Activated naive CD4-positive, alpha-beta T cell (primary cell): ENCODE measurements around the gene PLEKHO2.

ENCODE experiments used
- DNase-seq, 4 experiments: peaks; one replicate each; lab custom pipeline; 2025; lab: John Stamatoyannopoulos, UW

Gene PLEKHO2

DNA sequence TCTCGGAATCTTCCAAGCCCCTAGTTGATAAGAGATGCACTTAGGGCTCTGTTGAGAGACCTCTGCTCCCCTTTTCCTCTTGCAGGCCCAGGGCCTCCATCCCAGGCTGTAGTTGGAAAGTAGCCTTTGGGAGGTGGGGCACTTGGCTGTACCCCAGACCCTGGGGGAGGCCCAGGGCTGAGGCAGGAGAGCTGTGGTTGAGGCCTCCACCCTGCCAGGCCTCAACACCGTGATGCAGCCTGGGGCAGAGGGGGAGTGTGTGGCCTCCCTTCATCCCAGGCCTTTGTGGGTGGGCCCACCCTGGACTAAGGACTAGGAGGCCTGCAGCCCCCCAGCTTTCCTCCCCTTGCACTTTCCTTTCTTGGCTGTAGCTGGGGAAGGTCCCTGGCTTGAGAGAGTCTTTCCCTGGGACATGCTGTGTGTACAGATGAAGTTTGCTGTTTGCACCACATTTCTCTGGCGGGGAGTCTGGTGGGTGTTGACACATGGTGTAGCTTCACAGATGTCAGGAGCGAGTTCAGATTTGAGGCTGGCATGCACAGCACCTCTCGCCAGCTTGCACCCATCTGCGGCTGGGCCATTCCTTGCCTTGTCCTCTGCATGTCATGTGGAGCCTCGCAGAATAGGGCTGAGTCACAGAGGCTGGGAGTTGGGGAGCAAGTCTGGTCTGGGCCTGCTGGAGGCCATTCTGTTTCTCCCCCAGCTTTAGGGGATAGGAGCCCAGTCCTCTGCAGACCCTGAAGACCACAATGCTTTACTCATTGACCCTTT, 13.7 kb downstream of the PLEKHO2 start:
- no peak for DNase-seq

DNA sequence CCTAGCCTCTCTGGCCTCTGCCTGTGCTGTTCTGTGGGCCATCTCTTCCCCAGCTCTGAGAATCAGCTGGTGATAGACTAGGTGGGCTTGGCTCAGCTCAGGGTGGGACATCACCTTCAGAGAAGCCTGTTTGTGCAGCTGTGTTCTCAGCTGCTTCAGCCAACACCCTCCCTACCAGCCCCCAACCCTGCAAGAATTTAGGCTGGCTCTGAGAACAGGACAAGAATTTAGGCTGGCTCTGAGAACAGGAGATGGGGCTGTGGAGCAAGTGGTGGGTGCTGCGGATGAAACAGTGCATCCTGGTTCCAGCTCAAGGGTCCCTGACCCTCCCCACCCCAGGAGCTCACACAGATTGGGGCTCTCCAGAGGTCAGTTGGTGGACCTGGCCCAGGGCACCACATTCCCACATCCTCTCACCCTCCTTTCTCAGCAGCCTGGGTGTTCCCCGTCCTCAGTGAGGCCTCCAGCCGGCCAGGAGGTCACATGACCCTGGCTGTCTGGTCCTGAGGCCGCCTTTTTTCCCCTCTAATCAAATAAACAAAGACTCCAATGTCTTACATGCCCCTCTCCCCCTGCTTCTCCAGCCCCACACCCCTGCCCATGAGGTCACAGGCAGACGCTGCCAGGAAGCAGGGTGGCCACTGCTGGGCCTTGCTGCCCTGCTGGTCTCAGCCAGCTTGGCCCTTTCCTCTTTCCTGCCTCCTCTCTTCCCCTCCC, 14.9 kb downstream of the PLEKHO2 start:
- DNase-seq = no peak

DNA sequence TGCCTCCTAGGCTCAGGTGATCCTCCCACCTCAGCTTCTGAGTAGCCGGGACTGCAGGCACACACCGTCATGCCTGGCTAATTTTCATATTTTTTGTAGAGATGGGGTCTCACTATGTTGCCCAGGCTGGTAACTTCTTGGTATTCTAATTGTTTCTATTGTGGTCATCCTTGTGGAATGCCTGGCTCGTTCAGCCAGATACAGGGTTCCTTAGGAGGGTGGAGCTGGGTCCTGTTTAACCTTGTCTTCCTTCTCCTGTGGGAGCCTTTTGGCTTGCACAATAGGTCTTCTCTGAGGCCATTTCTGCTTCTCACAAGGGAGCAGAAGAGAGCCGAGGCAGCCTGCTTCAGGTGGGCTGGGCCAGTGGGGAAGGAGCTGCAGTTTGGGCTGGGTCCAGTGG, 15.7 kb downstream of the PLEKHO2 start:
- no peak for DNase-seq

DNA sequence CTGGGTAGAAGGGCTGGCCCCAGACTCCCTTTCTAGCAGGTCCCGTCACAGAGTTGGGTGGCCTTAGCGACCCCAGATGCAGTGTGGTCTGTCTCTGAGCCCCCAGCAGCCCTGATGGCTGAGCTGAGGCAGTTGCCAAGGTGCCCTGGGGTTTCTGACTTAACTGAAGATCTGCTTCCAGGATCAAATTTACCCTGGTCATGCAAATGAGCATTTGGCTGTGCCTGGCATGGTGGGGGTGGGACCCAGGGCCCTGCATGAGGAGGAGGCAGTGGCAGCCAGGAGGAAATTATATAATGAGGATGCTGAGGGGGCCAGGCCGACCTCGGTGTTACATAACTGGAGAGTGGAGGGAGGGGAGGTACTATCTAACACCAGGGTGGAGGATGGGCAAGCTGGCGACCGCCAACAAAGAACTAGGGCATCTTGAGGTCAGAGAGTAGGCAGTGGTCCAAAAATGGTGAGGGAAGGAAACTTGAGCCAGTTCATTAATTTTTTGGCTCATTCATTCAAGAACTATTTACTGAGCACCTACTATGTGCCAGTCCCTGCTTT, 16.4 kb downstream of the PLEKHO2 start:
- DNase-seq = no peak

DNA sequence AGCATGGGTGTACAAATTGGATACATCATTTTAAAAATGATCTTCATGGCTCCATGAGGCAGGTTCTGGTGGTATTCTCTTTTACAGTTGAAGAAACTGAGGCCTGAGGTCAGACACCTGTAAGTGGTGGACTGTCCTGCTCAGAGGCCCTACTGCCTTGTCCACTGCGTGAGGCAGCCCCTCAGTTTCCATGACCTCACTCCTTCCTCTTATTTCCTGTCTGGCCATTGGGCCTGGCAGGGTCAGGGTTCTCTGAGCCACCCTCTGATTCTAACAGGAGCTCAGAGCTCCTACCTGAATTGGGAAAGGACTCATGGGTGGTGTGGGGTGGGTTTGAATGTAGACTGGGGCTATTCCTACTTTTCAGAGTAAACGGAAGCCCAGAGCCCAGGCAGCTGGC, 17.5 kb downstream of the PLEKHO2 start:
- no peak for DNase-seq

DNA sequence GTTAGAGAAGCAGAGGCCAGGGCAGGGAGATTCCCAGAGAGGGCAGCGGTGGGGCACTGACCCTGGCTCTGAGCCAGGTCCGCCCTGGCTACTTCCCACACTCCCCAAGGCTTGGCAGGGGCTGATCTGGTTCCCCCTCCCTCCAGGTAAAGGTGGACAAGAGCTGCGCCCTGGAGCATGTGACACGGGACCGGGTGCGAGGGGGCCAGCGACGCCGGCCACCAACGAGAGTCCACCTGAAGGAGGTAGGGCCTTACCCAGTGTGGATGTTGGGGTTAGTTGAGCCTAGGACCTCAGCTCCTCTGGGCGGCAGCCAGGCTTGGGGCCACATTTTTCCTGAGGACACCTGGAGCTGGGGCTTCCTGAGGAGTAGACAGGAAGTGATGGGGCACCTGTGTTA, 19.6 kb downstream of the PLEKHO2 start:
- DNase-seq = no peak

DNA sequence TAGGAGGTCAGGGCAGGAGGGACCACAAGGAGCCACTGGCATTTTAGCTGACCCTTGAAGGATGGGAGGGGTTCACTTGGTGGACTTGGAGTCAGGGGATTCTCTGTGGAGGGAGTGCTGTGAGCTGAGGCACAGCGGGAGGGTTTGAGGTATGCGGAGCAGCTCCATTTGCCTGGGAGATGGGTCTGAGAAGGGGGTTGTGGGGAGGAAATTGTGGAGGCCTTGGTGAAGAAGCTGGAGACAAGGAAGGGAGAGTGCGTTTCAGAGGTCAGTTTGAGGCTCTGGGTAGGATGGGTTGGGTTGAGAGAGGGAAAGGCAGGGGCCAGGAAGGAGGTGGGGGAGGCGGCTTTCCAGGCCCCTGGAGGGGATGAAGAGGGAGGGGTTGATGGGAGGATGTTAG, 20.2 kb downstream of the PLEKHO2 start:
- no peak for DNase-seq

DNA sequence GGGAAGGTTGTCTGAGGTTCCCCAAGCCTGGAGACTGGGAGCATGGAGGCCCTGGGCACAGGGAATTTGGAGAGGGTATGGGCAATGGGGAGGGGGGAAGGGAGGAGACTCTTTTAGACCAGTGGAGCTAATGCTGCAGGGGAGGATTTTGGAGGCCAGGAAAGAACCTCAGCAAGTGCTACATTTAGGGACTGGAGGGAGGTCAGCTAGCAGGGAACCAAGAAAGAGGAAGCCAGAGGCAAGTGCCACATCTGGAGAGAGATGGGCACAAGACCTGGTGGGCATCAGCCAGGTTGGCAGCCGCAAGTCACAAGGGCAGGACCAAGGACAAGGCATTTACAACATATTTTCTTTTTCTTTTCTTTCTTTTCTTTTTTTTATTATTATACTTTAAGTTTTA, 20.7 kb downstream of the PLEKHO2 start:
- no peak for DNase-seq

DNA sequence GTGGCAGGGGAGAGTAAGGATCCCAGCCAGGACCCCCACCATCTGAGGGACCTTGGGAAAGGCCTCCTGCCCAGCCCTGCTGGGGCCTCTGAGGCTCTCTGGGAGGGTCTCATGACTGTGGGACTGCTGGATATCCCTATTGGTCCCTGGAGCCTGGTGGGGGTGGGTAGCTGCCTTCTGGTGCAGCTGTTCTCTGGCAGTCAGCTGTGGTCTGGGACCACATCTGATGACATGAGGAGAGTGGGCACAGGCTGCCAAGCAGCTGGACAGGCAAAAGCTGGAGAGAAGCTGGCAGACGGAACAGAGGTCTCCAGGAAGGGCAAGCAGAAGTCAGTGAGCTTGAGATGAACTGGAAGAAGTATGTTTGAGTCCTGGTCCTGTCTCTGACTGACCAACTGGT, 22.4 kb downstream of the PLEKHO2 start:
- no peak for DNase-seq

DNA sequence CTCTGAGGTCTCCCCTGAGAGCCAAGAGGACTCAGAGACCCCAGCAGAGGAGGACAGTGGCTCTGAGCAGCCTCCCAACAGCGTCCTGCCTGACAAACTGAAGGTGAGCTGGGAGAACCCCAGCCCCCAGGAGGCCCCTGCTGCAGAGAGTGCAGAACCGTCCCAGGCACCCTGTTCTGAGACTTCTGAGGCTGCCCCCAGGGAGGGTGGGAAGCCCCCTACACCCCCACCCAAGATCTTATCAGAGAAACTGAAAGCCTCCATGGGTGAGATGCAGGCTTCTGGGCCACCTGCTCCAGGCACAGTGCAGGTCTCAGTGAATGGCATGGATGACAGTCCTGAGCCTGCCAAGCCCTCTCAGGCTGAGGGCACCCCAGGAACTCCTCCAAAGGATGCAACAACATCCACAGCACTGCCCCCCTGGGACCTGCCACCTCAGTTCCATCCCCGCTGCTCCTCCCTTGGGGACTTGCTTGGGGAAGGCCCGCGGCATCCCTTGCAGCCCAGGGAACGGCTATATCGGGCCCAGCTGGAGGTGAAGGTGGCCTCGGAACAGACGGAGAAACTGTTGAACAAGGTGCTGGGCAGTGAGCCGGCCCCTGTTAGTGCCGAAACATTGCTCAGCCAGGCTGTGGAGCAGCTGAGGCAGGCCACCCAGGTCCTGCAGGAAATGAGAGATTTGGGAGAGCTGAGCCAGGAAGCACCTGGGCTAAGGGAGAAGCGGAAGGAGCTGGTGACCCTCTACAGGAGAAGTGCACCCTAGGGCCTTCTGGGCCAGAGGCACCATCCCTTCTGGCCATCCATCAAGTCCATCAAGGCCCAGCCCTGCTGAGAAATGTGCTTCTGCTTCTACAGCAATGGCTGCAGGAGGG, 23.6 kb downstream of the PLEKHO2 start:
- no peak for DNase-seq

DNA sequence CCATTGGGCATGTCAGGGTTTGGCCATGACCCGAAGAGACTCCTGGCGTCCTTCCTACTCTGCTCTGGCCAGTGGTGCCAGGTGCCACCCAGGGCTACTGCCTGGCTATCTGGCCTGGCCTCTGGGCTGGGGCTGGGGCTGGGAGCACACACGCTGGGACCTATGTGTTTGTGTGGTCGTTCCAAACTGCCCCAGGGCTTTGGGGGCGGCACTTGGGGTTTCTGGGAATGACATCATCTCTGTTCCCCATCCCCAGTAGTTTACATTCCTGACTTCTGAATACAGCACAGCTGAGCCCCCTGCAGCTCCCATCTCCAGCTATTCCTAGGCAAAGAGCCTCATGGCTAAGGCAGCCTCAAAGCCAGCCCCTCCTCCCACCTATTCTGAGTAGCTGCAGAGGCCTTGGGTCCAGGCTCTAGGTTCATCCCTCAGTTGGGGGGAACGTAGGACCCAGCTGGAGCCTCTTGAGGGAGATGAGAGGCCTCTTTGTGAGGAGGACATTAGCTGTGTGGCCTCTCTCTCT, 24.3 kb downstream of the PLEKHO2 start:
- no peak for DNase-seq

DNA sequence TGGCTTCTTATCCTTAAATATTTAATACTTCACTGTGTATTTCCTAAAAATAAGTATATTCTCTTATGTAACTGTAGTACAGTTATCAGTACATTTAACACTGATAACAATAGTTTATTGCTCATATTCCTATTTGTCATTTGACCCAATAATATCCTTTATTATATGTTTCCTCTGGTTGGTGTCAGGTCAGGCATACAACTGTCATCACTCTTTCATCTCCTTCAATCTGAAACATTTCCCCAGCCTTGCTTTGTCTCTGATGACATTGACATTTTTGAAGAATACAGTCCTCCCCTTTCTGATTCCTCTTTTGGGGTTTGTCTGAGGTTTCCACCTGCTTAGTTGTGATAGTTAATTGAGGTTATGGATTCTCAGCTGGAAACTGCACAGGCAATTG, 27.8 kb downstream of the PLEKHO2 start:
- no peak for DNase-seq

DNA sequence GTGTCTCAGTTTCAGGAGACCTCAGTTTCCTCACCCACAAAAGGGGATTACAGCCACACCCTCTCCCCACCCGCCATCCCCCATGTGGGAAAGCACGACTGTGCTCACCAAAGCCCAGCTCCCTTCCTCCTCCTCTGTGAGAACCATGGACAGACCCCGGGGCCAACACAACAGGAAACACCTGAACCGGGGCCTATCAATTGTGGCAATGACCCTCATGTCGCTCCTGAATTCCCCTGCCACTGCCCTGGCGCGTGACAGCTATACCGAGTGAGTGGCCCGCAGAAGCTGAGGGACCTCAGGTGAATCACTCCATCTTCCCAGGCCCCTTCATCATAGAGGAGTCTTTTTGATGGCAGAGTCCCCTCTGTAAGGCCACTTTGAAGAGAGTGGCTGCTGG, 28.6 kb downstream of the PLEKHO2 start:
- DNase-seq = no peak

DNA sequence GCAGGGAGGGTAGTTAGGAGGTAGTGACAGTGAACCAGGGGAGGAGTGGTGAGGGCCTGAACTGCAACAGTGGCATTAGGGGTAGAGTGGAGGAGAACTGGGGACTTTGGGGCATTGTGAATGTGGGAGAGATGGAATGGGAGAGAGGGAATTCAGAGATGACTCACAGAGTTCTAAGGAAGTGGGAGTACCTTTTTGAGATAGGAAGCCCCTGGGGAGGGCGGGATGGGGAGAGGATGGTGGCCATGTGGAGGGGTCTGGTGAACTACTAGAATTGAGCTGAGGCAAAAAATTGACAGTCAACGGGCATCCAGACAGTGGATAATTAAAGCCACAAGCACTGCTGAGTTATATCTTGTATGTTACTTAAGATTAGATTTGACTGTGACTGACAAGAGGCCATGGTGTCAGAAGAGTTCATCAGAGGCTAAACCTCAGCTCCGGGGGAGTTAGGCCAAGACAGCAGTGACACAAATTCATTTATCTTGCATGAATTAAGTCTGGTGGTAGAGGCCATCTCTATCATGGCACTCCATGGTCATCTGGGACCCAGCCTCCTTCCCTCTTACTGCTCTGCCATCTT, 34.0 kb downstream of the PLEKHO2 start:
- no peak for DNase-seq

DNA sequence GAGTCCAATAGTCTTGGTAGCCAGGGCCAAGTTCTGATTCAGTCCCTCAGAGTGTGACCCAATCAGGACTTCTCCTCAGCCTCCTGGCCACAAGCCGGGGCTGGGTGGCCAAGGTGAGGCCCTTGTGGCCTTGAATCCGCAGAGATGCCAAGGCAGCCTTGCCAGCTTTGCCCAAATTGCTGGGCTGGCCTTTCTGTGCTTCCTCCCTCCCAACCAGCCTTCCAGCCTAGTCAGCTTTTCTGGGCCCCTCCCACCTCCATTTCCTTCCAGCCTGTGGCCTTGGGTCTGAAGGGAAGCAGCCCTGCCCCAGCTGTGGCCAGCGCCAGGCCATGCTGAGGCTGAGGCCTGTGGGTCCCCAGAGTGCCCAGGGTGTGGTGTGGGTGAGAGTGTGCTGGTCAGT, 35.7 kb downstream of the PLEKHO2 start:
- no peak for DNase-seq

DNA sequence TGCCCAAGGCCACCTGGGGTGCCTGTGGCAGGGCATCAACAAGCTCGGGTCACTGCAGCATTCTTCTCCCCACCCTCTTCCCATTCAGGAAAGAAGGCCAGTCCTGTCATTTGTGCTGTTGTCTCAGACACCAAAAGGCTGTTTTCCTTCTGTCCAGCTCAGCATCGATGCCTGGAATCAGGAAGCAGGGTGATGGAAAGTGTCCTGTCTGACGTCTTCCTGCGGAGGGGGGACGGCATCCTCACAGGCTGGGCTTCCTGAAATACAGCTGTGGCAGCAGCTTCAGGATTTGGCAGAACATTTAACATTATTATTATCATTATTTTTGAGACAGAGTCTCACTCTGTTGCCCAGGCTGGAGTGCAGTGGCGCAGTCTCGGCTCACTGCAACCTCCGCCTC, 37.0 kb downstream of the PLEKHO2 start:
- DNase-seq = no peak

DNA sequence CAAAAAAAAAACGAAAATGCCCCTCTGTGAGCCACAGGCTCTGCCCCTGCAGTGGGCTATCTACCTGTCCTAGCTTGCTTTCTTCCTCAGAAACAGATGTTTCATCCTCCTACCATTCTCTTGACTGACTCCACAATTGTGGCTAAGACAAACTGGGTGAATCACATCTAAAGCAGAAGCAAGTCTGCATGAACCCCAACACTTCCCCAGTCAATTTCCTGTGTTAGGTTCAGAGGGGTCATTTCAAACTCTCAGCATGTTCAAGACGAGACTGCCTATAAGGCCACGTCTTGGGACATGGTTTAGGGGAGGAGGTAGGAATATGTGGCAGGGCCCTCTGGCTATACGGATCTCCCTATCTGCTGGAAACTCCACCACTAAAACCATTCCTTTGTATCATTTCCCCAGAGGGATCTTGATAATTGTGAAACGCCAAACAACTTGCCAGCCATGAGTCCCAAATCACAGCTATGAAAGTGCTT, 41.4 kb downstream of the PLEKHO2 start:
- DNase-seq = no peak

DNA sequence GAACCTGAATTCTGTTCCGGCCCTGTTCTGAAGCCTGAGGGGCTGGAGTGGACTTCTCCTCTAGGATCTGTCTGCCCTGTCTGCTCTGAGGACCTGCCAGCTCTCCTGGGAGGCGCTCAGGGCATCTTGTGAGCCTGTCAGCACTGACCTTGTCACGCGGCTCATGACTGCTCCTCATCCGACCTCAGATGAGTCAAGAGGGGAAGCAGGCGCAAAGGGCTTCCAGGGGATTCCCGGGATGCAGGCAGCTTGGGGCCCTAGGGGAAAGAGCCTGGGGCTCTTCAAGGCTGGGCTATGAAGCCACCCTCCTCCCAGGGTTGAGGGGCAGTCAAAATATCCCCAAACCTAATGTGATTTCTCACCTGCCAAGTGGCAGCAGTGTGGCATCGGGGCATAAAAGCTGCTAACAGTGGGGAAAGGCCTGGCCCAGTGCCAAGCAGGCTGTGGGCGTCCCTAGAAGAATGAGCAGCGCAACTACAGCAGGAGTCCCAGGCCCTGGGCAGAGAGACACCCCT, 42.3 kb downstream of the PLEKHO2 start:
- DNase-seq = peak; percentile 48 to 67 (median 58)

DNA sequence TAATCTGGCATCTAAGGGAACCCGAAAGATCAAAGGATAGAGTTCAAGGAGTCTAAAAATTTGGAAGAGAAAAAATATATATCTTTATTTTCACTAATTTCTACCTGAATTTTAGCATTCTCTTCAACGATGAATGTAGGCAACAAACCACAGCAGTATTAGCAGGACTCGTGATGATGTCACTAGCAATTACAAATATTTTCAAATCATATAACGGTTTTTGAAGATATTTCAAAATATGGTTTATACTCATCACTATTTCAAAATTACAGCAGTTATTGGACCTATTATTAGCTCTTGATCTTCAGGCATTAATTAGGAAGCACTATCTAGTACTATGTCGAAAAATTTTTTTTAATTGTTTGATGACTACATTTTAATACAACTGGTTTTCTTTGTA, 43.0 kb downstream of the PLEKHO2 start:
- no peak for DNase-seq

DNA sequence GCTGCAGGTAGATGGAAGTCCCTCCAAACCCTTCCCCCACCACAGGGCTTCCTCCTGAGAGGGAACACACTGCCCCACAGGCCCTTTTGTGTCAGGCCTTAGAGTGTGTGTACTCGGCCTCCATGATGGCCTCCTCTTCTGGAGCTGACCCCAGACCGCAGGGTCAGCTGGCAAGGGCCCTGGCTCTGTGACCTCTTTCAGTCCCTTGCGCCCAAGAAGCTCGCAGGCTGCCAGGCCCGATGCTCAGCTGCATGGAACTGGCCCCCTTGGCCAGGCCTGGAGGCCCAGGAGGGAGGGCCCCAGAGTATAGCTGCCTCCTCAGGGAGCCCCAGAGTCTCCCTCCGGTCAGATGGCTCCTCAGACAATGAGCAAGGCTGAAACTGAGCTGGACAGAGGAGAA, 46.6 kb downstream of the PLEKHO2 start:
- DNase-seq = no peak

DNA sequence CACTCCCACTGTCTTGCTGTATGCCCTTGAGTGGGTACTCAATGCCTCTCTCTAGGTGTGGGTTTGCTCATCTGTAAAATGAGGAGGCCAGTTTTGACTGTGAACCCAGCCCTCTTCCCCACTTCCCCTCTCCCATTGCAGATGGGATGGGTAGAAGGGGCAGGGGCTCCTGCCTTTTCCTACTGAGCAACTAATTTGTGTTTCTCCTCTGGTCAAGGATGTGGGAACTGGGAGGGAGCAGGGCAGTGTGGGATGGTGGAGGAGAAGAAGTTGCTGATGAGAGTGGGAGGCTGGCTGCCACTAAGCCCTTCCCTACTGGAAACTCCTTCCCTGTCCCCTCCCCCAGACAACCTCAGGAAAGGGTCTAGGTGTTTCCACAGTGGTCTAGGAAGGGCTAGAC, 49.8 kb downstream of the PLEKHO2 start:
- DNase-seq = no peak
